Activated B cell treated with CpG ODN at 0.5 μM for 24 hours (primary cell): ENCODE results near the gene HPS5. TPM values are rescaled to one million over a fixed set of nuclear protein-coding genes. Genes with fewer than 3 reads are reported as not detected.
"Not testable (repeated sequence)": the region's sequence is repeated elsewhere in the genome, so short reads cannot be mapped to it uniquely, and the experiment has no call there.

Source experiments
- ATAC-seq: fragments of 200-7000 bp; cut with Tn5 transposase; one replicate; pipeline ENCODE4 v1.10.0; 2021; ENCODE audit warnings: low read depth, mild to moderate bottlenecking, moderate library complexity
- CTCF ChIA-PET: fragments of 350-600 bp; sonication (Branson Sonifier 250); formaldehyde crosslinking; loops from one replicate; lab custom pipeline; 2021; ENCODE audit warnings: antibody characterized with exemption; lab: Charles Lee
- POLR2A ChIA-PET: fragments of 350-600 bp; sonication (Branson Sonifier 250); formaldehyde crosslinking; loops from one replicate; lab custom pipeline; 2021; ENCODE audit warnings: antibody characterized with exemption; lab: Charles Lee
- DNase-seq: peaks from one replicate; pipeline ENCODE4 v3.0.0; 2022
- H3K27ac Mint-ChIP-seq: one replicate; pipeline ENCODE4 v1.8.0; 2020; ENCODE audit warnings: mixed read lengths
- H3K27me3 Mint-ChIP-seq: one replicate; pipeline ENCODE4 v1.8.0; 2021; ENCODE audit warnings: mixed read lengths
- H3K36me3 Mint-ChIP-seq: one replicate; pipeline ENCODE4 v1.8.0; 2021; ENCODE audit warnings: low read depth, mixed read lengths
- H3K4me1 Mint-ChIP-seq: one replicate; pipeline ENCODE4 v1.8.0; 2021; ENCODE audit warnings: mixed read lengths
- H3K4me3 Mint-ChIP-seq: one replicate; pipeline ENCODE4 v1.8.0; 2020; ENCODE audit warnings: mild to moderate bottlenecking, mixed read lengths
- H3K9me3 Mint-ChIP-seq: one replicate; pipeline ENCODE4 v1.8.0; 2020; ENCODE audit warnings: mixed read lengths
- CTCF ChIP-seq: fragments of 200-600 bp; IDR thresholded peaks from one replicate; pipeline ENCODE4 v1.8.0; 2022; ENCODE audit warnings: antibody characterized with exemption, mild to moderate bottlenecking
- intact Hi-C: fragments of 100-400 bp; cut with micrococcal nuclease; formaldehyde crosslinking; loops from one replicate; pipeline ENCODE4 v1.15.1; 2024
- total RNA-seq: library from RNA; stranded (reverse); gene quantifications from 2 replicates; pipeline ENCODE4 v1.2.3, GENCODE V29; 2022

HPS5 gene
- total RNA-seq, 1 donor from 2014 or later: 51.0 TPM

DNA sequence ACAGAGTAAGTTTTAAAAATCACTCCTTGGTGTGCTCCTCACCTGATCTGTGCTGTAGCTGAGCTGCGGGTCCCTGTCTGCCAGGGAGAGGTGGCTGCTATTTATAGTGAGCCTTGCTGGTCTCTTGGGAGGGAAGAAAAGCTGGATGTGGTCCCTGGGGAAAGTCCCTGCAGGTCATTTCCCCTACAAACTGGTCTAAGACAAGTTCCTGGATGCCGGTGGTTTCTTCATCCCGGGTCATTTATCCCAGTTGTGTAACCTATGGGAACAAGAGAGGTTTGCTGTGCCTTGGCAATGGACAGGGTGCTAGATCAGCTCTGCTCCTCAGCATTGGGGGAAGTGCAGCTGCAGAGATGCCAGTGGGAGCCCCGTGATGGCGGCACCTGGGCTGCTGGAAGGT lies 73.4 kb downstream of the HPS5 start, which contains the start of gene SAA2:
Gene SAA2, minus strand, starts transcription at position 108 of the 400 bp plus-strand sequence. CDS start 657 bp downstream, outside the sequence.
- no peak within 1 kb of the TSS for H3K27ac Mint-ChIP-seq
- H3K36me3 Mint-ChIP-seq: no peaks in the 10 kb centered on the region
- no peaks in the 10 kb centered on the region for H3K9me3 Mint-ChIP-seq
- no peak within 1 kb of the TSS for H3K4me3 Mint-ChIP-seq
- ChIA-PET POLR2A (no interaction called here), CTCF (no interaction called here)
- intact Hi-C loops: loop anchor here (10.0 kb wide), 1 partner anchor 276 kb away; the partner anchor contains the start of gene TSG101
- no peak for ATAC-seq
- H3K27me3 Mint-ChIP-seq: no peaks in the 10 kb centered on the region
- peaks cover 15% of the 10 kb centered on the region for H3K4me1 Mint-ChIP-seq
- no peak for TF ChIP-seq CTCF
- DNase-seq: no peak

DNA sequence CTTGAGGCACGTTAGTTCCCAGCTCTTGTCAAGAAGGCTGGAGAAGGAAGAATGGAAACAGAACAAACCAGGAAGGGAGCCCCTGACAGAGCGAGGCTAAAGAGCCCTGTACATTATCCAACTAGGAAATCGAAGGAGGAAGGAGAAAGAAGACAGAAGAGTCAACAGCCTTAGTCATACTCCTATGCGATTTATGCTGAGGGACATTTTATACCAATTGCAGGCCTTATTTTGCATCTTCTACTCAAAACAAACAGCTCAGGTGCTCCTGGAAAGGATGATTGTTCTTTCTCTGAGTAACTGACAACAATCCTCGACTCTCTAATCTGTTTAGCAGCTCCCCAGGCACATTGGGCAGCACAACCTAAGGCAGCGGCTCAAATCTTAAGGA lies 74.8 kb downstream of the HPS5 start:
- CTCF ChIA-PET, H3K9me3 Mint-ChIP-seq, H3K36me3 Mint-ChIP-seq, H3K27me3 Mint-ChIP-seq, DNase-seq, ATAC-seq: not testable (repeated sequence)
- H3K4me1 Mint-ChIP-seq: peaks cover 15% of the 10 kb centered on the region
- intact Hi-C loops: loop anchor here (10.0 kb wide), 1 partner anchor 278 kb away; the partner anchor contains the start of gene TSG101
- peak overlapping the region; percentile 86 for H3K27ac Mint-ChIP-seq
- POLR2A ChIA-PET: interaction anchor here (0.6 to 1.1 kb wide), 2 partner anchors 18 to 147 kb away, joined by 4 read pairs; partner anchors contain the start of genes LDHA and SAA1
- peak overlapping the region; percentile 74 for H3K4me3 Mint-ChIP-seq

DNA sequence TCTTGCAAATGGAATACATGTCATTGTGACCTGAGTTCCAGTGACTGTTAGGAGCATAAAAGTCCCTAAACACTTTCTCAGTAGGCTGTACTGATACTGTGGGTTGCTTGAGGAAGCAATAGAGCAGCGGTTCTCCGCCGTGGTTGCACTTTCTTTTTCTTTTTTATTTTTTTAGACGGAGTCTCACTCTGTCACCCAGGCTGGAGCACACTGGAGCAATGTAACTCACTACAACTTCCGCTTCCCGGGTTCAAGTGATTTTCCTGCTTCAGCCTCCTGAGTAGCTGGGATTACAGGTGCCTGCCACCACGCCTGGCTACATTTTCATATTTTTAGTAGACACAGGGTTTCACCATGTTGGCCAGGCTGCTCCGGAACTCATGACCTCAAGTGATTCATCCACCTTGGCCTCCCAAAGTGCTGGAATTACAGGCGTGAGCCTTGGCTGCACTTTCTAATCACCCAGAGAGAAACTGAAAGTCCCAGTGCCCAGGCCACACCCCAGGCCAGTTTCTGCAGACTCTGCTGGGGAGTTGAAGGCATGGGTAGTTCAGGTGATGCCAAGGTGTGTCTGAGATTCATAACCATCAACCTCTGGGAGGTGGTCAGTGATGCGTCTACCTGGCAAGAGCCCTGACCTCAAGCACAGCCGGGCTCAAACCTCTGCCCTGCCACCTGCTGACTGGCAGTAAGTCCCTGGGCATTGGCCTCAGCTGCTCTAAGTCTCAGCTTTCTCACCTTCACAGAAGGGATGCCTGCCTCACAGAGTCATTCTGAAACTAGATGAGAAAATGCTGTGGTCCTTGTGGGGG lies 75.4 kb downstream of the HPS5 start:
- DNase-seq, H3K9me3 Mint-ChIP-seq, H3K27me3 Mint-ChIP-seq, H3K36me3 Mint-ChIP-seq, CTCF ChIA-PET: not testable (repeated sequence)
- intact Hi-C loops: loop anchor here (10.0 kb wide), 1 partner anchor 278 kb away; the partner anchor contains the start of gene TSG101
- POLR2A ChIA-PET: interaction anchor here (0.6 to 1.1 kb wide), 4 partner anchors 19 to 148 kb away, joined by 3 to 4 read pairs (median 4); partner anchors contain the start of genes LDHA and SAA1
- ATAC-seq: peak; percentile 75
- peaks cover 15% of the 10 kb centered on the region for H3K4me1 Mint-ChIP-seq
- peak overlapping the region; percentile 86 for H3K27ac Mint-ChIP-seq
- peak overlapping the region; percentile 74 for H3K4me3 Mint-ChIP-seq

- POLR2A ChIA-PET: interaction anchor here (2.1 kb wide), 1 partner anchor 281 kb away, joined by 10 read pairs; the partner anchor contains the start of gene TSG101
- H3K4me1 Mint-ChIP-seq: peaks cover 15% of the 10 kb centered on the region
- H3K4me3 Mint-ChIP-seq: no peak overlapping the region
- no peak for TF ChIP-seq CTCF
- peaks cover 3% of the 10 kb centered on the region for H3K9me3 Mint-ChIP-seq
- H3K27me3 Mint-ChIP-seq: peaks cover 6% of the 10 kb centered on the region
- ATAC-seq (no peak), DNase-seq (no peak)
- H3K36me3 Mint-ChIP-seq: no peaks in the 10 kb centered on the region
- intact Hi-C loops: loop anchor here (10.0 kb wide), 1 partner anchor 279 kb away; the partner anchor contains the start of gene TSG101
- CTCF ChIA-PET: no interaction called here
- H3K27ac Mint-ChIP-seq: no peak overlapping the region
Measured at GRCh38 chr11:18245396-18245795, 76.5 kb downstream of the HPS5 start.

GRCh38 chr11:18243783-18244362 lies 78.1 kb downstream of the HPS5 start:
- H3K4me1 Mint-ChIP-seq: peaks cover 15% of the 10 kb centered on the region
- ChIA-PET POLR2A (interaction anchor here (1.0 to 2.1 kb wide), 3 partner anchors 79 to 283 kb away, joined by 3 to 10 read pairs (median 5); partner anchors contain the start of genes GTF2H1 and TSG101), CTCF (interaction anchor here (0.6 to 2.3 kb wide), 22 partner anchors 9 to 487 kb away, joined by 3 to 17 read pairs (median 3); partner anchors contain the start of genes GTF2H1, HPS5 and LDHA)
- no peak for TF ChIP-seq CTCF
- peaks cover 3% of the 10 kb centered on the region for H3K9me3 Mint-ChIP-seq
- intact Hi-C loops: loop anchor here (1.0 to 10.0 kb wide), 7 partner anchors 36 to 520 kb away; partner anchors contain the start of genes GTF2H1, HPS5 and TSG101
- ATAC-seq (no peak), DNase-seq (no peak)
- no peak overlapping the region for H3K27ac Mint-ChIP-seq
- no peaks in the 10 kb centered on the region for H3K36me3 Mint-ChIP-seq
- H3K4me3 Mint-ChIP-seq: no peak overlapping the region
- peaks cover 16% of the 10 kb centered on the region for H3K27me3 Mint-ChIP-seq
